Measurements from ENCODE around the gene ZNF554.

ZNF554 gene

DNA sequence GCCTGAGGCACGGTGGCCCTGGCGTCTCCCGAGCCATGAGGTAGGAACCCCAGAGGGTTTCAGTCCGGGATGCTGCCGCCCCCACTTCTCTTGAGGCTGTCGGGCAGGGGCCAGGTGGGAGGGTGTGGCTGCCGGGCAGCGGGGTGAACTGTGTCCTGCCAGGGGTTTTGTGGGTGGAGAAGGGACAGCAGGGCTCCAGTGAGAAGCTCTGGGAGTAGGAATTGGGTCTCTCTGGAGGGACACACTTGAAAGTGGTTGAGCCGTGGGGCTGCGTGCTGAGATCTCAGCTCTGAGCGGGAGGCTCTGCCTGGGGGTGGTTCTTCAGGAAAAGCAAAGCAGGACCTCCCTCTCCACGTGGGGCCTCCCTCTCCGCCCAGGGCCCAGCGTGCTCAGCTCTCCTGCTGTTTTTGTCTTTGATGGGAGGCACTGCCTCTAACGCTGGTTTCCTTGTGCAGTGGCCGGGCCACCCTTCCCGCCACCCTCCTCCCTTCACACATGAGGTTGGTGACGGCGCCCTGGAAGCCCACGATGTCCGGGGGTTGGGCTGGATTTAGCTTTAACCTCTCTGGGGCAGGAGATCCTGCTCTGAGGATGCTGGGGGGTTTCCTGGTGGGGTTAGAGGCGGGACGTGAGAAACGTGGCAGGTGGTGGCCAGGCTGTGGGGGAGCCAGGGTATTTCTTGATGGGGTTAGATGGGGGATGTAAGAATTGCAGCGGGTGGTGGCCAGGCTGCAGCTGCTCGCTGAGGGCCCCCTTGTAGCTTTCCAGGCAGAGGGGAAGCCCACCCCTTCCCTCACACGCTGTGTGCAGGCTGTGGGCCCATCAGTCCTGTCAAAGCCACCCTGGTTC, 15.3 kb upstream of the ZNF554 start:
- no peak for DNase-seq
- TF ChIP-seq, protein P1, sequence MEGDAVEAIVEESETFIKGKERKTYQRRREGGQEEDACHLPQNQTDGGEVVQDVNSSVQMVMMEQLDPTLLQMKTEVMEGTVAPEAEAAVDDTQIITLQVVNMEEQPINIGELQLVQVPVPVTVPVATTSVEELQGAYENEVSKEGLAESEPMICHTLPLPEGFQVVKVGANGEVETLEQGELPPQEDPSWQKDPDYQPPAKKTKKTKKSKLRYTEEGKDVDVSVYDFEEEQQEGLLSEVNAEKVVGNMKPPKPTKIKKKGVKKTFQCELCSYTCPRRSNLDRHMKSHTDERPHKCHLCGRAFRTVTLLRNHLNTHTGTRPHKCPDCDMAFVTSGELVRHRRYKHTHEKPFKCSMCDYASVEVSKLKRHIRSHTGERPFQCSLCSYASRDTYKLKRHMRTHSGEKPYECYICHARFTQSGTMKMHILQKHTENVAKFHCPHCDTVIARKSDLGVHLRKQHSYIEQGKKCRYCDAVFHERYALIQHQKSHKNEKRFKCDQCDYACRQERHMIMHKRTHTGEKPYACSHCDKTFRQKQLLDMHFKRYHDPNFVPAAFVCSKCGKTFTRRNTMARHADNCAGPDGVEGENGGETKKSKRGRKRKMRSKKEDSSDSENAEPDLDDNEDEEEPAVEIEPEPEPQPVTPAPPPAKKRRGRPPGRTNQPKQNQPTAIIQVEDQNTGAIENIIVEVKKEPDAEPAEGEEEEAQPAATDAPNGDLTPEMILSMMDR (IDR thresholded peaks at IDR 0.05) = no peak

DNA sequence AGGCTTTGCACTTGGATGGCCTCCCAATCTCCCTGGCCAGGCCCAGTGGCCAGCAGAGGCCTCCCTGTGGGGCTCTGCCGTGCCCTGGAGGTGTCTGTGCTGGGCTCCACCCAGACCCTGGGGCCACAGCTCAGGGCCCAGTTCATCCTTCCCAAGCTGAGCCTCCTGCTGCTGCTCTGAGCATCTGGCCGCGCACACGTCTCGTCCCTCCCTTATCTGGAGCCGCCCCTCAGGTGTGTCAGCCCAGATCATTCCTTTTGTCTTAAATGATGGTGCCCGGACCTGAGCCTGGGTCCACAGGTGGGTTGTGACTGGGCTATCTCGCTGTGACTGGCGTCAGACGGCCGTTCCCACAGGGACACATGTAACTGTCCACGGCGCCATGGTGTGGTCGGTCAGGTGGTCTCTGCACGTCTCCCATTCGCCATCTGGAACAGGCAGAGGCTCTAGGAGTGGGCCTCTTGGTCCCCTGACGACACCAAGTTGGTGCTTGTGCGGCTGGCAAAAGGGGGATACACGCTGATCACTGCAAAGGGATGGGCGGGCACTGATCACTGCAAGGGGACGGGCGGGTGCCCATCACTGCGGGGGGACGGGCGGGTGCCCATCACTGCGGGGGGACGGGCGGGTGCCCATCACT, 14.3 kb upstream of the ZNF554 start:
- Mint-ChIP-seq H3K27ac (no peak overlapping the region), H3K36me3 (ENCODE audit: low read depth) (peaks cover 32% of the 10 kb centered on the region), H3K4me3 (no peak overlapping the region), H3K27me3 (ENCODE audit: low read depth, poor library complexity) (no peaks in the 10 kb centered on the region), H3K9me3 (no peaks in the 10 kb centered on the region), H3K4me1 (no peaks in the 10 kb centered on the region)
- TF ChIP-seq, protein P1 (IDR thresholded peaks at IDR 0.05) = no peak
- DNase-seq = no peak

More for the DNA sequence above, 15.3 kb upstream of the ZNF554 start:
- H3K4me3 Mint-ChIP-seq = no peak overlapping the region
- H3K4me1 Mint-ChIP-seq = no peaks in the 10 kb centered on the region
- no peaks in the 10 kb centered on the region for H3K27me3 Mint-ChIP-seq (ENCODE audit: low read depth, poor library complexity)
- no peaks in the 10 kb centered on the region for H3K9me3 Mint-ChIP-seq
- no peak overlapping the region for H3K27ac Mint-ChIP-seq
- peaks cover 31% of the 10 kb centered on the region for H3K36me3 Mint-ChIP-seq (ENCODE audit: low read depth)

DNA sequence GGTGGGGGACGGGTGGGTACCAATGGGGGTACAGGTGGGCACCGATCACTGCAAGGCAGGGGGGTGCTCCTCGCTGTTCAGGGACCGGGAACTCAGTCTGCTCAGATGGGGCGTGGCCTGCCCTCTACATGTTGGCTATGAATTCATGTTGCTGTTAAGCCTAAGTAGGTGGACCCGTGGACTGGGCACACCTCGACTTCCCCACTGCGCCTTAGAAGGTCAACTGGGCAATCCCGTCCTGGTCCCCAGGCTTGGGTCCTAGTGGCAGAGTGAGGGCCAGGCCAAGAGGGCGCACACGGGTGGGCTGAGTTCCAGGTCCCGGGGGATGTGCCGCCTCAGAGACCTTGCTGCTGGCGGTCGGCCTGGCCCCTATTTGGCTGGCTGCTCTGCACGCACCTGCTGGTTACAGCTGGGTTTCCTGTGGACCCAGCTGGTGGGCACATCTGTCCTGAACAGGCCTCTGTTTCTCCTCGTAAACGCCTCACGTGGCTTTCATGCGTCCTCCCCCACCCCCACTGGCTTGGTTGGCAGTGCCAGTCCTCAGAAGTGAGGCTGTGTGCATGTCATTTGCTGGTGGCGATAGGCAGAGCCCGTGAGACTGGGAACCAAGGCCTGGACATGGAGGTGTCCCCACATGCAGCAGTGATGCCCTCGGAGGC, 13.5 kb upstream of the ZNF554 start:
- TF ChIP-seq, protein P1 (IDR thresholded peaks at IDR 0.05) = no peak
- H3K9me3 Mint-ChIP-seq = no peaks in the 10 kb centered on the region
- H3K36me3 Mint-ChIP-seq (ENCODE audit: low read depth) = peaks cover 27% of the 10 kb centered on the region
- no peak overlapping the region for H3K27ac Mint-ChIP-seq
- no peaks in the 10 kb centered on the region for H3K4me1 Mint-ChIP-seq
- DNase-seq = no peak
- H3K27me3 Mint-ChIP-seq (ENCODE audit: low read depth, poor library complexity) = no peaks in the 10 kb centered on the region
- no peak overlapping the region for H3K4me3 Mint-ChIP-seq

DNA sequence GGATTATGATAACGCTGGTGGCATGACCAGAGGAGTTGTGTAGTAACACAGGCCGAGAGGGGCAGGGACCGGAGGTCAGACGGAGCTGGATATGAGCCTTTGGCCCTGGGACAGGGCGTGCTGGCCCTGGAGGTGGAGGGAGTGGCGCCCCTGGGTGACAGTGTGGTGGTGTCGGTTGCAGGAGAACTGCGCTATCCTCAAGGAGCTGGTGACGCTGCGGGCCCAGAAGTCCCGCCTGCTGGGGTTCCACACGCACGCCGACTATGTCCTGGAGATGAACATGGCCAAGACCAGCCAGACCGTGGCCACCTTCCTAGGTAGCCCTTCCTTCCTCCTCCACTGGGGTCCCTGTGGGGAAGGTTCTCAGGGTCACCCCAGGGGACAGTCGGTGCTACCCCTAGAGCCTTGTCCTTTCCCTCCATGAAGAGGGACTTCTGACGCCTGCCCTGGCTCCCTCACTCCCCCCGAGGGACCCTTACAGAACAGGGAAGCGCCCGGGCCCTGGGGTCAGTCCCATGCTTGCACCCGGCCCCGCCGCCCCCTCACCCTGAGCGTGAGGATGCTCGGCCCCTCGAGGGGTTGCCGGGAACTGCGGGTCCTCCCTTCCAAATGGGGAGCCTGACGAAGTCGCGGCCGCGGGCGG, 12.8 kb upstream of the ZNF554 start:
- Mint-ChIP-seq H3K9me3 (no peaks in the 10 kb centered on the region), H3K27ac (no peak overlapping the region), H3K4me1 (no peaks in the 10 kb centered on the region), H3K4me3 (no peak overlapping the region), H3K27me3 (ENCODE audit: low read depth, poor library complexity) (no peaks in the 10 kb centered on the region), H3K36me3 (ENCODE audit: low read depth) (peaks cover 21% of the 10 kb centered on the region)
- no peak for DNase-seq
- TF ChIP-seq, protein P1 (IDR thresholded peaks at IDR 0.05) = no peak

DNA sequence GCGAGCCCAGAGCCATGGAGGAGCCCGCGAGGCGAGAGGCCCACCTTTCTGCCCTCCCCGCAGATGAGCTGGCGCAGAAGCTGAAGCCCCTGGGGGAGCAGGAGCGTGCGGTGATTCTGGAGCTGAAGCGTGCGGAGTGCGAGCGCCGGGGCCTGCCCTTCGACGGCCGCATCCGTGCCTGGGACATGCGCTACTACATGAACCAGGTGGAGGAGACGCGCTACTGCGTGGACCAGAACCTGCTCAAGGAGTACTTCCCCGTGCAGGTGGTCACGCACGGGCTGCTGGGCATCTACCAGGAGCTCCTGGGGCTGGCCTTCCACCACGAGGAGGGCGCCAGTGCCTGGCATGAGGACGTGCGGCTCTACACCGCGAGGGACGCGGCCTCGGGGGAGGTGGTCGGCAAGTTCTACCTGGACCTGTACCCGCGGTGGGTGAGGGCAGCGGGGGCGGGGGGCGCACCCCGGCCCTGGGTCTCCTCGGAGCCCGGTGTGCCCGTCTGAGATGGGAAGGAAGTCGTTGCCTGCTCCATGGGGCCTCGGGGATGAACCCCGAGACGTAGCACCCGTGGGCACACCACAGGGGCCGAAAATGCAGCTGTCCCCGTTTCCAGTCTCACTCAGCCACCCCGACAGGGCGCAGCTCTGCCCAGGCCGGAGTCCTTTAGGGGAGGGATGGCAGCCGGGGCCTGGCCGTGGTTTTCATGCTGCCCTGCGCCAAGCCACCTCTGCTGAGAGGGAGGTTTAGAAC, 12.1 kb upstream of the ZNF554 start:
- no peak overlapping the region for H3K4me3 Mint-ChIP-seq

More for the DNA sequence above, 12.1 kb upstream of the ZNF554 start:
- Mint-ChIP-seq H3K27me3 (ENCODE audit: low read depth, poor library complexity) (no peaks in the 10 kb centered on the region), H3K4me1 (no peaks in the 10 kb centered on the region), H3K27ac (no peak overlapping the region), H3K9me3 (no peaks in the 10 kb centered on the region), H3K36me3 (ENCODE audit: low read depth) (peaks cover 16% of the 10 kb centered on the region)
- no peak for DNase-seq
- TF ChIP-seq, protein P1 (IDR thresholded peaks at IDR 0.05) = no peak

All from nephron progenitor cell (in vitro differentiated cells).